Thoracic aorta (tissue), 2 donors: ENCODE measurements around the gene MMP11. TPM values are rescaled to one million over a fixed set of nuclear protein-coding genes. Genes with fewer than 3 reads are reported as not detected.

Experiments used
- ATAC-seq: fragments of 150-250 bp; one replicate; pipeline ENCODE4 v1.8.0; 2017; ENCODE audit warnings: low read depth; ENCODE audit not compliant: insufficient number of reproducible peaks, low FRiP score
- DNase-seq: peaks from one replicate; pipeline ENCODE4 v3.0.0-alpha.2; 2020; ENCODE audit warnings: low spot score
- H3K27ac ChIP-seq, 2 donors: fragments of 200-600 bp; sonication (generic); 1 replicate in 1 of 2; 2 replicates in 1 of 2; pipeline ENCODE4 v1.5.1; 2016; ENCODE audit warnings: mild to moderate bottlenecking in 2 of 2, moderate library complexity in 2 of 2
- H3K27me3 ChIP-seq: fragments of 200-600 bp; sonication (generic); replicated peaks from 2 replicates; pipeline ENCODE4 v1.6.0; 2016; ENCODE audit warnings: mild to moderate bottlenecking; ENCODE audit not compliant: insufficient read depth
- H3K36me3 ChIP-seq: fragments of 200-600 bp; sonication (generic); one replicate; pipeline ENCODE4 v1.5.1; 2016
- H3K4me1 ChIP-seq, 2 donors: fragments of 200-600 bp; sonication (generic); 1 replicate in 1 of 2; 2 replicates in 1 of 2; pipeline versions ENCODE4 v1.5.1 to v1.6.0; 2016; ENCODE audit warnings: low read depth in 2 of 2, mild to moderate bottlenecking in 1 of 2; ENCODE audit not compliant: control insufficient read depth in 1 of 2
- H3K4me3 ChIP-seq: fragments of 200-600 bp; sonication (generic); 2 replicates; pipeline ENCODE4 v1.5.1; 2016; ENCODE audit warnings: mild to moderate bottlenecking
- H3K9me3 ChIP-seq: fragments of 200-600 bp; sonication (generic); 2 replicates; pipeline ENCODE4 v1.5.1; 2016
- total RNA-seq, 2 donors: library from RNA; depleted of rRNA; stranded (reverse); fragments of >200 nt; gene quantifications; one replicate each; pipeline versions ENCODE4 v1.1.0 to v1.2.3, GENCODE V29; 2016
- TF ChIP-seq, protein P1 (sequence below): fragments of 200-600 bp; sonication (generic); IDR thresholded peaks from one replicate; pipeline ENCODE4 v1.5.1; 2019; ENCODE audit warnings: antibody characterized with exemption

MMP11 gene
- total RNA-seq, 2 donors from 2014 or later: 2.0 to 10.2 TPM

- no peaks in the 10 kb centered on the region for H3K4me1 ChIP-seq
- H3K27ac ChIP-seq: no peak overlapping the region
- no peaks in the 10 kb centered on the region for H3K27me3 ChIP-seq
- no peaks in the 10 kb centered on the region for H3K9me3 ChIP-seq
- TF ChIP-seq, protein P1, sequence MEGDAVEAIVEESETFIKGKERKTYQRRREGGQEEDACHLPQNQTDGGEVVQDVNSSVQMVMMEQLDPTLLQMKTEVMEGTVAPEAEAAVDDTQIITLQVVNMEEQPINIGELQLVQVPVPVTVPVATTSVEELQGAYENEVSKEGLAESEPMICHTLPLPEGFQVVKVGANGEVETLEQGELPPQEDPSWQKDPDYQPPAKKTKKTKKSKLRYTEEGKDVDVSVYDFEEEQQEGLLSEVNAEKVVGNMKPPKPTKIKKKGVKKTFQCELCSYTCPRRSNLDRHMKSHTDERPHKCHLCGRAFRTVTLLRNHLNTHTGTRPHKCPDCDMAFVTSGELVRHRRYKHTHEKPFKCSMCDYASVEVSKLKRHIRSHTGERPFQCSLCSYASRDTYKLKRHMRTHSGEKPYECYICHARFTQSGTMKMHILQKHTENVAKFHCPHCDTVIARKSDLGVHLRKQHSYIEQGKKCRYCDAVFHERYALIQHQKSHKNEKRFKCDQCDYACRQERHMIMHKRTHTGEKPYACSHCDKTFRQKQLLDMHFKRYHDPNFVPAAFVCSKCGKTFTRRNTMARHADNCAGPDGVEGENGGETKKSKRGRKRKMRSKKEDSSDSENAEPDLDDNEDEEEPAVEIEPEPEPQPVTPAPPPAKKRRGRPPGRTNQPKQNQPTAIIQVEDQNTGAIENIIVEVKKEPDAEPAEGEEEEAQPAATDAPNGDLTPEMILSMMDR: no peak
- DNase-seq (no peak), ATAC-seq (no peak)
- no peak overlapping the region for H3K4me3 ChIP-seq
- peaks cover 43% of the 10 kb centered on the region for H3K36me3 ChIP-seq
Measured at GRCh38 chr22:23796461-23796860, 23.8 kb downstream of the MMP11 start.

DNA sequence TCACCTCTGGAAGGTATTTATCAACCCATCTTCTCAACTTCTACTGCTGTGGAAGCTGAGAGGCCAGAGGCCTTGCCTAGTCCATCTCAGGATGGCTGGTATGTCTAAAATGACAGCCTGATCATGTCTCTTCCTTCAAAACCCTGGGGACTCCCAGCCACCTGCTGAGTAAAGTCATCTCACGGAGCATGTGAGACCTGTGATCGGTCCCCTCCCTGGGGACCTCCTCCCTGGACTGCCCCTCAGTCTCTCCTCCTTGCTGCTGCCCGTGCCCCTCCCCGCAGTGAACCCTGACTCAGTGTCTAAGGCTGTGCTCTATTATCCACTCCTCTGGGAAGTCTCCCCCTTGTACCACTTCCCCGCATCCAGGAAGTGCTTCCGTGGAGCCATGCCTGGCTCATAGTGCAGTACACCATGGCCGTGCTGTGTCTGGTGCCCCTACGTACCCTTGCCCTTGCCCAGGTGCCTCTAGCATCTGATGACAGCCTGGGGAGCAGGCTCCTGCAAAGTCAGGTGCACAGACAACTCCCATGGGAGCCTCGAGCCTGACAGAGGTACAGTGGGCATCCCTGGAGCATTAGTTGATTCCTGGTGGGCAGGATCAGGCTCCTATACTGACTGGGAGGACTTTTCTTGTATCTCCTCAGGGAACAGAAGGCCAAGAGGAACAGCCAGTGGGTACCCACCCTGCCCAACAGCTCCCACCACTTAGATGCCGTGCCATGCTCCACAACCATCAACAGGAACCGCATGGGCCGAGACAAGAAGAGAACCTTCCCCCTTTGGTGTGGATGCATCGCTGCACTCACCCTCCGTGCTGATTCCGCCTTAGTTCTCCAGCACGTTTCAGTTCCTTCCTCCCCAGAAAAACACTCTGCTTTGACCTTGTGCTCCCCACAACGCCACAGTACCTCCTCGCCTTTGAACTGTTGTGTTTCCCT, 27.9 kb downstream of the MMP11 start:
- no peak for DNase-seq
- Histone ChIP-seq H3K4me3 (no peak overlapping the region), H3K36me3 (peaks cover 46% of the 10 kb centered on the region), H3K27me3 (no peaks in the 10 kb centered on the region), H3K27ac (no peak overlapping the region), H3K9me3 (no peaks in the 10 kb centered on the region), H3K4me1 (no peaks in the 10 kb centered on the region)
- TF ChIP-seq, protein P1: no peak
- ATAC-seq: no peak

- DNase-seq (no peak), ATAC-seq (no peak)
- Histone ChIP-seq H3K27ac (no peak overlapping the region), H3K9me3 (no peaks in the 10 kb centered on the region), H3K27me3 (no peaks in the 10 kb centered on the region), H3K4me3 (no peak overlapping the region), H3K36me3 (peaks cover 46% of the 10 kb centered on the region), H3K4me1 (no peaks in the 10 kb centered on the region)
- TF ChIP-seq, protein P1: no peak
Measured at GRCh38 chr22:23801238-23801821, 28.7 kb downstream of the MMP11 start.

- Histone ChIP-seq H3K27me3 (no peaks in the 10 kb centered on the region), H3K9me3 (no peaks in the 10 kb centered on the region), H3K4me1 (no peaks in the 10 kb centered on the region), H3K27ac (no peak overlapping the region), H3K4me3 (no peak overlapping the region), H3K36me3 (peaks cover 42% of the 10 kb centered on the region)
- DNase-seq (no peak), ATAC-seq (no peak)
- TF ChIP-seq, protein P1: no peak
Measured at GRCh38 chr22:23801886-23802377, 29.3 kb downstream of the MMP11 start.
